Ovary (tissue), 3 donors: ENCODE measurements around the gene SHC4.

Experiments used
- POLR2A ChIP-seq: fragments of 450-650 bp; IDR thresholded peaks from one replicate; pipeline ENCODE4 v1.6.1; 2017; ENCODE audit warnings: antibody characterized with exemption, mild to moderate bottlenecking, moderate library complexity
- TF ChIP-seq, protein P1 (sequence below), 3 donors: fragments of 450-650 bp in 2 of 3; fragments of 200-600 bp in 1 of 3; IDR thresholded peaks; one replicate each; pipeline versions ENCODE4 v1.5.1 to v1.8.0; 2016 to 2022; ENCODE audit warnings: antibody characterized with exemption in 3 of 3, mild to moderate bottlenecking in 1 of 3
- donor health status: DM: no; HTN: no; CAD: no.

DNA sequence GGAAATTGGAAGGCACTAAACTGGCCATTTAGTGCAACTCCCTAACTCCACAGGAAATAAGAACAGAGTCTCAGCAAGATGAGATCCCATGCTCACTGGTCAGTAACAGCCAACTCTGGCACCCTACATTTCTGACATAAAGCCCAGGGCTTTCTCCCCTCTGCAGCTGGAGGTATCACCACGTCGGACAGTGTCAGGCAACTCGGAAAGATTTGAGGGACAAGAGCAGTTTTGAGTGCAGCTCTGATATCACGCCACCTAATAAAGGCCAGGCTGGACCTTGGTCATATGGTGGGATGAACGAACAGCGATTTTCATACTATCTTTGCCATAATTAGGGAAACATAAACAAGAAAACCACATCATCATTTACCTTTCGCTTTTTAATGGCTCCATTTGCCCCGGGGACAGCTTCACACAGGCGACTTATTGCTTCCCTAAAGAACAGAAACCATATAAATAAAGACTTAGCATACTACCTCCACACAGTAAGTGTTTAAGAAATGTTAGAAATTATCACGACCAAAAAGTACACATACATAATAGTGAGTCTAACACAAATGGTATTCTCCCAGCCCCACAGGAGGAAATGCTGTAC is 73.2 kb downstream of the SHC4 start:
- TF ChIP-seq, protein P1, sequence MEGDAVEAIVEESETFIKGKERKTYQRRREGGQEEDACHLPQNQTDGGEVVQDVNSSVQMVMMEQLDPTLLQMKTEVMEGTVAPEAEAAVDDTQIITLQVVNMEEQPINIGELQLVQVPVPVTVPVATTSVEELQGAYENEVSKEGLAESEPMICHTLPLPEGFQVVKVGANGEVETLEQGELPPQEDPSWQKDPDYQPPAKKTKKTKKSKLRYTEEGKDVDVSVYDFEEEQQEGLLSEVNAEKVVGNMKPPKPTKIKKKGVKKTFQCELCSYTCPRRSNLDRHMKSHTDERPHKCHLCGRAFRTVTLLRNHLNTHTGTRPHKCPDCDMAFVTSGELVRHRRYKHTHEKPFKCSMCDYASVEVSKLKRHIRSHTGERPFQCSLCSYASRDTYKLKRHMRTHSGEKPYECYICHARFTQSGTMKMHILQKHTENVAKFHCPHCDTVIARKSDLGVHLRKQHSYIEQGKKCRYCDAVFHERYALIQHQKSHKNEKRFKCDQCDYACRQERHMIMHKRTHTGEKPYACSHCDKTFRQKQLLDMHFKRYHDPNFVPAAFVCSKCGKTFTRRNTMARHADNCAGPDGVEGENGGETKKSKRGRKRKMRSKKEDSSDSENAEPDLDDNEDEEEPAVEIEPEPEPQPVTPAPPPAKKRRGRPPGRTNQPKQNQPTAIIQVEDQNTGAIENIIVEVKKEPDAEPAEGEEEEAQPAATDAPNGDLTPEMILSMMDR (IDR thresholded peaks at IDR 0.05): no peak
- TF ChIP-seq POLR2A: no peak
